ENCODE measurements around the gene MEIS2. TPM values are rescaled to one million over a fixed set of nuclear protein-coding genes. Genes with fewer than 3 reads are reported as not detected.

The MEIS2 gene
- total RNA-seq, 1 experiment from 2014 or later: 98.3 TPM

- no peak for DNase-seq (ENCODE audit: low spot score)
These were observed 59.3 kb downstream of the MEIS2 start for GRCh38 chr15:37041042-37041441.

DNA sequence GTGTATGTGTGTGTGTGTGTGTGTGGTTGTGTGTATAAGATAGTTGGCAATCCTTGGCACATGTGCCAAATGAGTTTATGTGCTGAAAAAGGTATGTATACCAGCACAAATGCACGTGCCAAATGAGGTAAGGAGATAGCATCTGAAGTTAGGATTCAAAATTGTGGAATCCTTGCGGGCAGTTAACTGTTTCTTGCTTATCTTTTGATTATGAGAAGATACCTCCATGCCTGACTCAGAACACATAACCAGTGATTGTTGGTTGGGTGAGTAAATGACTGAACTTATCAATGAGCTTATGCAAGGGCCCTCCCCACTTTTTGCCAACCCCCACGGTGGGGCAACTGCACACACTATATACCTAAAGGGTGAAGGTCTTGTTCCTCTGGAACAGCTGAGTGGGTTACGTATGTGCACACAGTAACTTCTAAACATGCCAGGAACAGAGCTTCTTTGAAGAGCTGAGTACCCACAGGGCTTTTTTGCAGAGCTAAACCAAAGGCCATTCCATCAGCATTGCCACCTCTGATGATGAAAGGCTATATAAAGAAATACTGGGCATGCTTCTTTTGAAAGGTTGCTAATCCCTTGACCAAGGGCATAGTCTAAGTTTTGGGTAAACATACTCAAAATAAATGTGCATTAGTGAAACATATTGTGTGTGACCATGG is 60.1 kb downstream of the MEIS2 start:
- DNase-seq (ENCODE audit: low spot score): no peak

- DNase-seq (ENCODE audit: low spot score): no peak
These were observed 61.6 kb downstream of the MEIS2 start for GRCh38 chr15:37038716-37039106.

DNA sequence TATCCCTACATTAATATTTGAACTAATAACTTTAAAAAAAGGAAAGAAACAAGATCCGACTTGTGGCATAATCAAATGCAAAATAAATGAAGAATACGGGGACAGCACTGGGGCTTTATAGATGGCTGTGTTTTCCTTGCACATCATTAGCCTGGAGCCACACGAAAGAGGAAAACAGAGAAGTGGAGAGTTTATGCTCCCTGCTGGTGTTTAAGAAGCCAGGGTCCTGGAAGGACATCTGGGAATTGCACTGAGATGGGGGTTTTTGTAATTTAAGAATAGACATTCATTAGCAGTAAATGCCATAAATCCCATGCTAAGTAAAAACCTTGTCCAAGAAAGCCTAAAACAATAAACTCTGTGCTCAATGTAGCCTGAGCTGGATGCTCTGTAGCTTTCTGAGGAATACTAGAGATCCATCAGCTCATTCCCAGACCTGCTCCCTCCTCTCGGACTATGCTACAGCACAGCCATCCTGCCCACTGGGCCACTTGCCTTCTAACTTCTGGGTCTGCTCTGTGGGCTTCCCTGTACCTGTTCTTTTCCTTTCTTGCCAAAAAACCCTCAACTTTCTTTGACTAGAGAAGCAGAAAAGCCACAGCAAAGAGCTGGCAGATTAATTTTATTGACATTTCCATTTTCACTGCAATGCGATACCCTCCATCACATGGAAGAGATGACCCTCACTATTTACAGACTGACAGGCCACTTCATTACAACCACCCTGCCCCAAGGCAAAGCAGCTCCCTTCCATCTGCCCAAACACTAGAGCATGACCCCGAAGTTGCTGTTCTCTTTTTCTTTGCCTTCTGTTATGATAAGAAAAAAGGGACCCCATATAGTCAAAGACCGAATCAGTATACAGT is 62.3 kb downstream of the MEIS2 start:
- DNase-seq (ENCODE audit: low spot score): no peak

- DNase-seq (ENCODE audit: low spot score): no peak
These were observed 63.2 kb downstream of the MEIS2 start for GRCh38 chr15:37037071-37037655.

DNA sequence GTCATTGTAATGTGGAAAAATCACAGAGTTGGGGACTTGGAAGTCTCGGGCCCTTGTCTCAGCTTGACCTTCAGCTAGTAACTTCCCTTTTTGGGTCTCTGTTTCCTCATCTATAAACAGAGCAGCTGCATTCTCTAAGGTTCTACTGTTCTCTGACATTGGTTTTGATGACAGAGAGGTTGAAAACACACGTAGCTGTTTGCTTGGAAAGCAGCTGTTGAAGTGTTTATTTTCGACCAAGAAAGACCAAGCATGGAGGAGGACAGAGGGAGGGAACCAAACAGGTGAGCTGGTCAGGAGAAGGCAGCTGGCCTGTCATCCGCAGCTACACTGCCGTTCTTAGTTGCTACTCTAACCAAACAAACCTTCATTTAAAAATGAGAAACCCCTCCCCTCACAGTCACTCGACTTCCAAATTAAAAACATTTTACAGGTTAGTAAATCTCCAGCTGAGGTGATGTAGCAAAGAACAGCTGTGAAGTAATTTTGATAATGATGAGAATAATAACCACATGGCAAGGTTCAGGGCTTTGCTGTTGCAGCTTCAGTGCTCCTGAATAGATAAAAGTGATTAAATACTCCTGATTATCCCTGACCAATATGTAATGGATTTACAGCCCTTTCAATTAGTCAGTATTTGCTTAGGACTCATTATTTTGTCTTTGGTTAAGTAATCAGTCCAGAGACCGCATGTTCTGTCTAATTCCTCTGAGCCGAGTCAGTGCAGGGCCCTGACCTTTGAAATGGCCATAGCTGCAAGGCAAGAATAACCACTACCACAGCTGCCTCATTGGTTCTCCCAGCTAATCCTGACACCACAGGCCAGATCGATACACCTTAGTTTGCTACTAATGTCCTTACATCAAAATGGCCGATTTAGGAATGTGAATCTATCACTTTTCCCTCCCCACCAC is 65.3 kb downstream of the MEIS2 start:
- DNase-seq (ENCODE audit: low spot score): no peak

- no peak for DNase-seq (ENCODE audit: low spot score)
These were observed 66.0 kb downstream of the MEIS2 start for GRCh38 chr15:37034392-37034791.

GRCh38 chr15:37032091-37032775 is 68.1 kb downstream of the MEIS2 start:
- no peak for DNase-seq (ENCODE audit: low spot score)

DNA sequence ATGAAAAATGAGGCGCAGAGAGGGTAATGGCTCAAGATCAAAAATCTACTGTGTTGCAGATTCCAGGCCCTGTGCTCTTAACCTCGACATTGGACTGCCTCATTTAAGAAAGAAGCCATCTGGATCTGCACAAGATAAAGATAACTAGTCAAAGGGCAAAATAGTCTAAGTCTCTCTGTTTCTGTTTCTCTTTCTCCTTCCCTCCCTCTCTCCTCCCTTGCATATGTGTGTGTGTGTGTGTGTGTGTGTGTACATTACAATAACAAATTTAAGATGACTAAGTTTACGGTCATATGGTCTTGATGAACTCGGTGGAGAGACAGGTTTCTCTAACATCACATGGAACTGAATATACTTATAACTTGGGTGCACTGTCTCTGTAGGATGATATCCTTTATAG is 69.2 kb downstream of the MEIS2 start:
- no peak for DNase-seq (ENCODE audit: low spot score)

- no peak for DNase-seq (ENCODE audit: low spot score)
These were observed 71.6 kb downstream of the MEIS2 start for GRCh38 chr15:37028625-37029296.

- DNase-seq (ENCODE audit: low spot score): no peak
These were observed 79.5 kb downstream of the MEIS2 start for GRCh38 chr15:37020852-37021251.

DNA sequence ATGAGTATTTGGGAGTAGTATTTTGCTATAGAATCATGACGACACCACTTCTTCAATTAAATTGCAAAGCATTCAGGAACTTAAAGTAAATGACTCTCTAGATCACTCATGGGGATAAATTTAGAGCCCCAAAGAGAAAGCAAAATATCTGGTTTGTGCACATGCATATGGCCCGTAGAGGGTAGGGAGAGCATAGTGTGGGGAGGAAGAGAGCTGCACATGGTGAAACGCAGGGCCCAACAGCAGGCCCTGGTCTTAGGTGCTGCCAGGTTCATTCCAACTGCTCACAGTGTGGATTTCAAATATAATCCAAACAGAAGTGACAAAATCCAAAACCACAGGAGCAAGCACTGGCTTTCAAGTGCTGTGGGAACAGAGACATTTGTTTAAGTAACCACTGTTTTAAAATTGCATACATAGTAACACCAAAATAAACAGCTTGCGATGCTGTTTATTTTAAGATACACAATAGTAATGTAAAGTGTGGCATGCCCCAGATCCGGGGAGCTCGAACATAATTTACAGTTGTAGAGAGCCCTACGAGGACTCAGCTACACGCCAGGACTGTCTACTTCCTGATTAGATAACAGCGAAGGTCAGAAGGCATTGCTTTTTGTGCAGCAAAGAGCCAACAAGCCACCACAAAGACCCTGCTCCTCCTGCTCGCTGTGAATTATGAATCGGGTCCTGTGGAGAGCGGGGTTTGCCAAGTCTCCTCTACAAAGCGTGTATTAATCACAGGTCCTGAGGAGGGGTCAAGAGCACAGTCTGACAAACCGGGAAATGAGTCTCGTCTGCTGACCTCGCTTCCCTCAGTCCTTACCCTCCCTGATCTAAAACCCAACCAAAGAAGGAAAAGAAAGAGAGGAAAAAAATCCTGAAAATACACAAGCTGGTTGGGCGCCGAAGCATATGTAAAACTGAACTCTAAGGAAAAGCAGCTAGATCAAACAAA is 80.6 kb downstream of the MEIS2 start:
- peak; percentile 11 for DNase-seq (ENCODE audit: low spot score)

DNA sequence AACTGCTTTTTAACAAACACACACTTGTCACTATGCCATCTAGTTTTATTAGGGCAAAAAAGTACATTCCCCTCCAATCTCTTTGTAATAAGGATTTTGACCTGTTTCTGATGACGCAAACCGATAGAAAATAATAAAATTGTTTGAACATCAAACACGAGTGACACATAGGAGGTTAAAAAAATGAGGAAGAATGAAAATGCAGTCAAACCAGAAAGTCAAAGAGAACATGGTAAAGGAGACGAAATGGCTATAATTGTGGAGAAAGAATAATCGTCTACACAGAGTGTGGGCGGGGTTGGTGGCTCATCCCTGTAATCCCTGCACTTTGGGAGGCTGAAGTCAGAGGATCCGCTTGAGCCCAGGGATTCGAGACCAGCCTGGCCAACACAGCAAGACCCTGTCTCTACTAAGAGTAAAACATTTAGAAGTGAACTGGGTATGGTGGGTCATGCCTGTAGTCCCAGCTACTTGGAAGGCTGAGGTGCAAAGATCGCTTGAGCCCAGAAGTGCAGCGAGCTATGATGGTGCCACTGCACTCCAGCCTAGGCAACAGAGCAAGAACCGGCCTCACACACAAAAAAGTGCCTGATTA is 83.2 kb downstream of the MEIS2 start:
- DNase-seq (ENCODE audit: low spot score): no peak

- no peak for DNase-seq (ENCODE audit: low spot score)
These were observed 84.1 kb downstream of the MEIS2 start for GRCh38 chr15:37016231-37016630.

GRCh38 chr15:37015451-37015850 is 84.9 kb downstream of the MEIS2 start:
- no peak for DNase-seq (ENCODE audit: low spot score)

- no peak for DNase-seq (ENCODE audit: low spot score)
These were observed 85.3 kb downstream of the MEIS2 start for GRCh38 chr15:37015035-37015434.

GRCh38 chr15:37014566-37014965 is 85.8 kb downstream of the MEIS2 start:
- DNase-seq (ENCODE audit: low spot score): no peak

- no peak for DNase-seq (ENCODE audit: low spot score)
These were observed 86.2 kb downstream of the MEIS2 start for GRCh38 chr15:37014137-37014536.

DNA sequence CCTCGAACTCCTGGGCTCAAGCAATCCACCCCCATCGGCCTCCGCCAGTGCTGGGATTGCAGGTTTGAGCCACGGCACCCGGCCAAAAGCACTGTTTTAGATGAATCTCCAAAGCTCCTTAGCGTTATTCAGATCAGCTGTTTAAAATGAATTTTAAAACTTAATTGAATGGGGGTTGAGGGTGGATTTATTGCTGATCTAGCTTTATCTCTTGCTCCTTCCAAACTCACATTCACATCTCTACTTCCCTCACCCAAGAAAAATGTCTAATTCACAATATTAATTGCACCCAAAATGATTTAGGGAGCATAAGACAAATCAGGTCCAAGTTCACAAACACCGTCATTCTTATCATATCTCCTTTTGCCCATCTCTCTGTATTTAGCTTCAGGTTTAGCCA is 89.8 kb downstream of the MEIS2 start:
- no peak for DNase-seq (ENCODE audit: low spot score)

Data from A172 (cell line).